Measurements from ENCODE around the gene CADPS2.

The CADPS2 gene

DNA sequence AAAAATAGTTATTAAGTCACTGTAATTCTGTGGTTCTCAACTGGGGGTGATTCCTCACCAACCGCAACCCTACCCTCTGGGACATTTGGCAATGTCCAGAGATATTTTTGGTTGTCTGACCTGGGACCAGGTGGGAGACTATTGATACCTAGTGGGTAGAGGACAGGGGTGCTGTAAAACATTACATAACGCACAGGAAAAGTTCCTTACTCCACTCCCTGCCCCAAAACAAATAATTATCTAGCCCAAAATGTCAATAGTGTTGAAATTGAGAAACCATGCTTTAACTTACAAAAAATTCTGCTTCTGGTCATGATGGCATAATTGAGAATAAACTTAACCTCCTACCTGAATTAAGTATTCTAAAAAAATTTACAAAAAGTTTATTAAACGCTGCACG, 404.0 kb downstream of the CADPS2 start:
- in situ Hi-C loops (cut with HindIII; ENCODE audit: low sequenced_read_pairs), result no loop called here
- no peak for DNase-seq (ENCODE audit: low read depth)
- H3K4me3 ChIP-seq (ENCODE audit: low read depth, low read length), result no peak overlapping the region
- TF ChIP-seq, protein P1, sequence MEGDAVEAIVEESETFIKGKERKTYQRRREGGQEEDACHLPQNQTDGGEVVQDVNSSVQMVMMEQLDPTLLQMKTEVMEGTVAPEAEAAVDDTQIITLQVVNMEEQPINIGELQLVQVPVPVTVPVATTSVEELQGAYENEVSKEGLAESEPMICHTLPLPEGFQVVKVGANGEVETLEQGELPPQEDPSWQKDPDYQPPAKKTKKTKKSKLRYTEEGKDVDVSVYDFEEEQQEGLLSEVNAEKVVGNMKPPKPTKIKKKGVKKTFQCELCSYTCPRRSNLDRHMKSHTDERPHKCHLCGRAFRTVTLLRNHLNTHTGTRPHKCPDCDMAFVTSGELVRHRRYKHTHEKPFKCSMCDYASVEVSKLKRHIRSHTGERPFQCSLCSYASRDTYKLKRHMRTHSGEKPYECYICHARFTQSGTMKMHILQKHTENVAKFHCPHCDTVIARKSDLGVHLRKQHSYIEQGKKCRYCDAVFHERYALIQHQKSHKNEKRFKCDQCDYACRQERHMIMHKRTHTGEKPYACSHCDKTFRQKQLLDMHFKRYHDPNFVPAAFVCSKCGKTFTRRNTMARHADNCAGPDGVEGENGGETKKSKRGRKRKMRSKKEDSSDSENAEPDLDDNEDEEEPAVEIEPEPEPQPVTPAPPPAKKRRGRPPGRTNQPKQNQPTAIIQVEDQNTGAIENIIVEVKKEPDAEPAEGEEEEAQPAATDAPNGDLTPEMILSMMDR (IDR thresholded peaks at IDR 0.05; ENCODE audit: low read depth, low read length, missing control alignments), result no peak

DNA sequence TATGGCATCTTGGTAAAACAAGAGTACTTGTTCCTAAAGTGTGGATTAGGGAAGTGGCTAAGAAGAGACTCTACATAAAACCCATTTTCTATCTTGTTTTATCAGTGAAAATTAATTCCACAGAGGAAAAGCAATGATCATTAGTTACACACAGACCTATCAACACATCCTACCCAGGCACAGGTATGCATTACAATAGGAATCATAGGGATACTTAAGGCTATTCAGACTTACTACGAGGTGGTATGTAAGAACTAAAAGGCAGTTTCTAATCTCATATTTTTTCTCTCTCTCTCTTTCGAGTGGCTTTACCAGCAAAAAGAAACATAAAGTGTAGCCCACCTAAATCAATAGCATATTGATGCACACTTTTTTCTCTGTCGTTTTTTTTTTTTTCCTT, 415.4 kb downstream of the CADPS2 start:
- no peak for DNase-seq (ENCODE audit: low read depth)
- in situ Hi-C loops (cut with HindIII; ENCODE audit: low sequenced_read_pairs), result no loop called here
- TF ChIP-seq, protein P1 (IDR thresholded peaks at IDR 0.05; ENCODE audit: low read depth, low read length, missing control alignments), result no peak
- no peak overlapping the region for H3K4me3 ChIP-seq (ENCODE audit: low read depth, low read length)

- no peak for DNase-seq (ENCODE audit: low read depth)
- in situ Hi-C loops (cut with HindIII; ENCODE audit: low sequenced_read_pairs), result no loop called here
- H3K4me3 ChIP-seq (ENCODE audit: low read depth, low read length), result no peak overlapping the region
- TF ChIP-seq, protein P1 (IDR thresholded peaks at IDR 0.05; ENCODE audit: low read depth, low read length, missing control alignments), result no peak
Measured at GRCh38 chr7:122468945-122469344, 417.3 kb downstream of the CADPS2 start.

- H3K4me3 ChIP-seq (ENCODE audit: low read depth, low read length), result no peak overlapping the region
- in situ Hi-C loops (cut with HindIII; ENCODE audit: low sequenced_read_pairs), result no loop called here
- TF ChIP-seq, protein P1 (IDR thresholded peaks at IDR 0.05; ENCODE audit: low read depth, low read length, missing control alignments), result no peak
- no peak for DNase-seq (ENCODE audit: low read depth)
Measured at GRCh38 chr7:122467661-122468449, 418.4 kb downstream of the CADPS2 start.

DNA sequence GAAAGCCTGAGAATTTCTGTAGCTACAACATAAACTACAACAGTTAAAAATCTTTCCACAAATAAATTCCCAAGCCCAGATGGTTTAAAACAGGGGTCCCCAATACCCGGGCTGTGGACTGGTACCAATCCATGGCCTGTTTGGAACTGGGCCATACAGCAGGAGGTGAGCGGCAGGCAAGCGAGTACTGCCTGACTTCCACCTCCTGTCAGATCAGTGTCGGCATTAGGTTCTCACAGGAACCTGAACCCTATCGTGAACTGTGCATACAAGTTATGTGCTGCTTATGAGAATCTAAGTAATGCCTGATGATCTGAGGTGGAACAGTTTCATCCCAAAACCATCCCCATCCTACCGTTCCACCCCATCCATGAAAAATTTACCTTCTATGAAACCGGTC, 421.0 kb downstream of the CADPS2 start:
- TF ChIP-seq, protein P1 (IDR thresholded peaks at IDR 0.05; ENCODE audit: low read depth, low read length, missing control alignments), result no peak
- H3K4me3 ChIP-seq (ENCODE audit: low read depth, low read length), result no peak overlapping the region
- DNase-seq (ENCODE audit: low read depth), result no peak
- in situ Hi-C loops (cut with HindIII; ENCODE audit: low sequenced_read_pairs), result no loop called here

DNA sequence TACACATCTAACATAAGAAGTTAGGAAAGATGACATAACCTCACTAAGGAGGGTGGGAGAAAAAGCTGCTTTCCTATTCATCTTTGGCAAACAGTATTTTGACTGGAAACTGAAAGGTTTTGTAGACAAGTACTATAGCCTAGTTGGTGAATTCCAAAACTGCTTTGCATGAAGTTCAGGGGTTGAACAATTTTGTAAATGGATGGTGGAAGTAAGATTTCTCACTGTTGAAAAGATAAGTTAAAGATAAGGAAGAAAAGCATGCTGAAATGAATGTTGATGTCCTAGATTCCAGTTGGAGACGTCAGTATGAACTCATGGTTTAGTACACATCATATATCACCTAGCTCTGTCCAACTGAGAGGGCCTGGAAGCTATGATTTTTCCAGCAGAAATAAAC, 422.6 kb downstream of the CADPS2 start:
- DNase-seq (ENCODE audit: low read depth), result no peak
- in situ Hi-C loops (cut with HindIII; ENCODE audit: low sequenced_read_pairs), result no loop called here
- TF ChIP-seq, protein P1 (IDR thresholded peaks at IDR 0.05; ENCODE audit: low read depth, low read length, missing control alignments), result no peak
- no peak overlapping the region for H3K4me3 ChIP-seq (ENCODE audit: low read depth, low read length)
